Kidney (tissue), 14 donors: ENCODE results near the gene CCDC85A. TPM values are rescaled to one million over a fixed set of nuclear protein-coding genes. Genes with fewer than 3 reads are reported as not detected.

Experiments used
- DNase-seq, 5 donors: peaks; one replicate each; pipeline ENCODE4 v3.0.0-alpha.2; 2013 to 2020
- FAIRE-seq: peaks from 2 replicates; lab custom pipeline; 2012; peaks lifted over from hg19 to GRCh38; lab: Jason Lieb, UNC
- H3K27ac ChIP-seq, 2 donors: one replicate each; pipeline ENCODE4 v1.7.0; 2013; ENCODE audit warnings: low read depth in 2 of 2, low read length in 2 of 2, inconsistent platforms in 1 of 2
- H3K27me3 ChIP-seq: one replicate; pipeline ENCODE4 v1.7.1; 2013; ENCODE audit warnings: low read length, inconsistent platforms; ENCODE audit not compliant: control insufficient read depth, insufficient read depth
- H3K36me3 ChIP-seq, 3 donors: one replicate each; pipeline versions ENCODE4 v1.7.0 to v1.7.1; 2013; ENCODE audit warnings: low read length in 3 of 3, control low read depth in 1 of 3, inconsistent platforms in 1 of 3; ENCODE audit not compliant: insufficient read depth in 3 of 3, control insufficient read depth in 2 of 3
- H3K4me1 ChIP-seq, 3 donors: one replicate each; pipeline versions ENCODE4 v1.7.0 to v1.7.1; 2013; ENCODE audit warnings: low read length in 3 of 3, inconsistent platforms in 1 of 3, low read depth in 1 of 3; ENCODE audit not compliant: control insufficient read depth in 2 of 3, insufficient read depth in 2 of 3
- H3K4me3 ChIP-seq, 3 donors: one replicate each; pipeline versions ENCODE4 v1.7.0 to v1.8.1; 2013; ENCODE audit warnings: low read length in 3 of 3, control low read depth in 1 of 3, inconsistent platforms in 1 of 3
- H3K9ac ChIP-seq, 3 donors: one replicate each; pipeline versions ENCODE4 v1.7.0 to v1.7.1; 2013; ENCODE audit warnings: low read length in 3 of 3, control low read depth in 1 of 3, inconsistent platforms in 1 of 3
- H3K9me3 ChIP-seq, 3 donors: one replicate each; pipeline versions ENCODE4 v1.7.0 to v1.7.1; 2013; ENCODE audit warnings: low read length in 3 of 3, control low read depth in 1 of 3, inconsistent platforms in 1 of 3; ENCODE audit not compliant: control insufficient read depth in 2 of 3, insufficient read depth in 1 of 3
- CTCF ChIP-seq: IDR thresholded peaks from 3 replicates; pipeline ENCODE4 v1.5.1; 2012; ENCODE audit warnings: mild to moderate bottlenecking, moderate library complexity, borderline replicate concordance; ENCODE audit not compliant: insufficient read depth; ENCODE audit errors: extremely low read depth
- intact Hi-C: fragments of 100-400 bp; cut with DNase I; formaldehyde crosslinking; loops from one replicate; pipeline ENCODE4 v1.11.1; 2022
- polyA plus RNA-seq: library from polyadenylated mRNA; stranded (reverse); fragments of 350-450 nt; fragmentation: Illumina TruSeq; extraction: RNeasy Lipid Tissue Mini Kit (QIAGEN cat#74804); gene quantifications from one replicate; pipeline ENCODE4 v1.2.3, GENCODE V29; 2014; ENCODE audit warnings: low read depth, low replicate concordance; ENCODE audit not compliant: insufficient read depth
- total RNA-seq: library from RNA; stranded (reverse); fragmentation: NEBNext Ultra II Directional; extraction: Animal tissue kit (Norgen Biotek cat#: 25700); gene quantifications from one replicate; pipeline ENCODE4 v1.2.1, GENCODE V29; 2021
- donor health status: control.
- donor health status: control.
- donor health status: control.
- donor health status: control.
- donor health status: control.
- donor health status: DM: yes; HTN: yes; CAD: no.
- donor health status: Normal renal cell carcinoma (clear cell type).

CCDC85A gene
- total and polyA plus RNA-seq, 2 donors from 2014 or later: 0.65 to 2.1 TPM

- Histone ChIP-seq H3K36me3 (no peaks in the 10 kb centered on the region), H3K9ac (no peak overlapping the region), H3K9me3 (no peaks in the 10 kb centered on the region), H3K27me3 (no peaks in the 10 kb centered on the region), H3K4me1 (no peaks in the 10 kb centered on the region), H3K4me3 (no peak overlapping the region), H3K27ac (no peak overlapping the region)
- no peak for FAIRE-seq
- TF ChIP-seq CTCF: no peak
- no peak for DNase-seq
- intact Hi-C loops: no loop called here
These were observed 83.6 kb downstream of the CCDC85A start for GRCh38 chr2:56267415-56267788.

- Histone ChIP-seq H3K27me3 (no peaks in the 10 kb centered on the region), H3K4me3 (no peak overlapping the region), H3K9ac (no peak overlapping the region), H3K36me3 (no peaks in the 10 kb centered on the region), H3K4me1 (no peaks in the 10 kb centered on the region), H3K27ac (no peak overlapping the region), H3K9me3 (no peaks in the 10 kb centered on the region)
- intact Hi-C loops: no loop called here
- no peak for TF ChIP-seq CTCF
- no peak for DNase-seq
- FAIRE-seq: no peak
These were observed 85.1 kb downstream of the CCDC85A start for GRCh38 chr2:56268856-56269255.

- intact Hi-C loops: no loop called here
- no peak for FAIRE-seq
- Histone ChIP-seq H3K36me3 (no peaks in the 10 kb centered on the region), H3K9me3 (no peaks in the 10 kb centered on the region), H3K4me1 (no peaks in the 10 kb centered on the region), H3K27ac (no peak overlapping the region), H3K27me3 (no peaks in the 10 kb centered on the region), H3K4me3 (no peak overlapping the region), H3K9ac (no peak overlapping the region)
- no peak for TF ChIP-seq CTCF
- no peak for DNase-seq
These were observed 87.5 kb downstream of the CCDC85A start for GRCh38 chr2:56271275-56271674.

- DNase-seq: no peak
- intact Hi-C loops: no loop called here
These were observed 101.4 kb downstream of the CCDC85A start for GRCh38 chr2:56285224-56285623.

More at GRCh38 chr2:56285224-56285623, 101.4 kb downstream of the CCDC85A start:
- no peak overlapping the region for H3K4me3 ChIP-seq
- no peak overlapping the region for H3K27ac ChIP-seq
- H3K9ac ChIP-seq: no peak overlapping the region
- H3K36me3 ChIP-seq: no peaks in the 10 kb centered on the region
- peak; percentile 98 for FAIRE-seq
- no peak for TF ChIP-seq CTCF
- no peaks in the 10 kb centered on the region for H3K4me1 ChIP-seq
- no peaks in the 10 kb centered on the region for H3K9me3 ChIP-seq
- no peaks in the 10 kb centered on the region for H3K27me3 ChIP-seq
